ENCODE measurements around the gene LY9.

DNA sequence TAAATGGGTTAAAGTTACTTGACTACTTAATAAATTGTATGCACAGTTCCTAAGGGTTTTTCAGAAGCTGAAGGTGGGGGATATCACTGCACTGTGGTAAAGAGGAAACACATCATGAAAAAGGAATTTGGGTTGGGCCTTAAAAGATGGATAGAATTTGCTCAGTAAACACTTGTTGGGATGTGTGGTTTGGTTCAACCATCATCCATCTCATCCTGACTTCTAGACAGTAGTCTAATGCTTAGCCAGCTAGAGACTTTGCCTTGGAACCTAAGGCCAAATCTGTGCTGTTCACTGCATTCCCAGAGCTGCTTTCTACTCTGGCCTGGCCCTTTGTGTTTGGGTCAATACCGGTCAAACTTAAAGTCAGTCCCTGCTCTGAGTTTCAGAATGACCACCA, 30.6 kb downstream of the LY9 start:
- TF ChIP-seq POLR2A (IDR thresholded peaks at IDR 0.05; ENCODE audit: extremely low read depth, insufficient read length): no peak
- TF ChIP-seq, protein P1, sequence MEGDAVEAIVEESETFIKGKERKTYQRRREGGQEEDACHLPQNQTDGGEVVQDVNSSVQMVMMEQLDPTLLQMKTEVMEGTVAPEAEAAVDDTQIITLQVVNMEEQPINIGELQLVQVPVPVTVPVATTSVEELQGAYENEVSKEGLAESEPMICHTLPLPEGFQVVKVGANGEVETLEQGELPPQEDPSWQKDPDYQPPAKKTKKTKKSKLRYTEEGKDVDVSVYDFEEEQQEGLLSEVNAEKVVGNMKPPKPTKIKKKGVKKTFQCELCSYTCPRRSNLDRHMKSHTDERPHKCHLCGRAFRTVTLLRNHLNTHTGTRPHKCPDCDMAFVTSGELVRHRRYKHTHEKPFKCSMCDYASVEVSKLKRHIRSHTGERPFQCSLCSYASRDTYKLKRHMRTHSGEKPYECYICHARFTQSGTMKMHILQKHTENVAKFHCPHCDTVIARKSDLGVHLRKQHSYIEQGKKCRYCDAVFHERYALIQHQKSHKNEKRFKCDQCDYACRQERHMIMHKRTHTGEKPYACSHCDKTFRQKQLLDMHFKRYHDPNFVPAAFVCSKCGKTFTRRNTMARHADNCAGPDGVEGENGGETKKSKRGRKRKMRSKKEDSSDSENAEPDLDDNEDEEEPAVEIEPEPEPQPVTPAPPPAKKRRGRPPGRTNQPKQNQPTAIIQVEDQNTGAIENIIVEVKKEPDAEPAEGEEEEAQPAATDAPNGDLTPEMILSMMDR (IDR thresholded peaks at IDR 0.05; ENCODE audit: low read depth, low read length): no peak
- no peak for TF ChIP-seq MYC (IDR thresholded peaks at IDR 0.05; ENCODE audit: low read depth, low read length)
- TF ChIP-seq, protein P2, sequence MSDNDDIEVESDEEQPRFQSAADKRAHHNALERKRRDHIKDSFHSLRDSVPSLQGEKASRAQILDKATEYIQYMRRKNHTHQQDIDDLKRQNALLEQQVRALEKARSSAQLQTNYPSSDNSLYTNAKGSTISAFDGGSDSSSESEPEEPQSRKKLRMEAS (IDR thresholded peaks at IDR 0.05; ENCODE audit: low read depth, low read length): no peak

Data from NB4 (cell line).